Neural cell (in vitro differentiated cells): ENCODE results near the gene CTNNA1.

Experiments used
- EP300 ChIP-seq: fragments of 450-650 bp; conservative IDR thresholded peaks from 2 replicates; pipeline ENCODE4 v1.6.1; 2014; ENCODE audit warnings: antibody characterized with exemption, mild to moderate bottlenecking, moderate library complexity; ENCODE audit not compliant: poor library complexity, severe bottlenecking
- EZH2 ChIP-seq: fragments of 200-600, 300-800 bp; shearing (Covaris generic), sonication (generic); IDR thresholded peaks from 2 replicates; pipeline ENCODE4 v1.6.1; 2014; ENCODE audit warnings: antibody characterized with exemption, low read length, borderline replicate concordance, mild to moderate bottlenecking; ENCODE audit not compliant: insufficient read depth, poor library complexity, severe bottlenecking
- MXI1 ChIP-seq: fragments of 450-650 bp; conservative IDR thresholded peaks from 2 replicates; pipeline ENCODE4 v1.6.1; 2014; ENCODE audit warnings: antibody characterized with exemption, mild to moderate bottlenecking; ENCODE audit not compliant: poor library complexity, severe bottlenecking
- POLR2AphosphoS5 ChIP-seq: IDR thresholded peaks from 2 replicates; pipeline ENCODE4 v1.6.1; 2012
- RAD21 ChIP-seq: fragments of 450-650 bp; conservative IDR thresholded peaks from 2 replicates; pipeline ENCODE4 v1.6.1; 2014; ENCODE audit warnings: antibody characterized with exemption, mild to moderate bottlenecking, moderate library complexity
- SMC3 ChIP-seq: fragments of 450-650 bp; conservative IDR thresholded peaks from 2 replicates; pipeline ENCODE4 v1.6.1; 2014; ENCODE audit warnings: antibody characterized with exemption, mild to moderate bottlenecking, moderate library complexity; ENCODE audit not compliant: poor library complexity
- TF ChIP-seq, protein P1 (sequence below): fragments of 450-650 bp; IDR thresholded peaks from 2 replicates; pipeline ENCODE4 v1.5.1; 2014; ENCODE audit warnings: antibody characterized with exemption, mild to moderate bottlenecking, moderate library complexity; ENCODE audit not compliant: poor library complexity, severe bottlenecking

DNA sequence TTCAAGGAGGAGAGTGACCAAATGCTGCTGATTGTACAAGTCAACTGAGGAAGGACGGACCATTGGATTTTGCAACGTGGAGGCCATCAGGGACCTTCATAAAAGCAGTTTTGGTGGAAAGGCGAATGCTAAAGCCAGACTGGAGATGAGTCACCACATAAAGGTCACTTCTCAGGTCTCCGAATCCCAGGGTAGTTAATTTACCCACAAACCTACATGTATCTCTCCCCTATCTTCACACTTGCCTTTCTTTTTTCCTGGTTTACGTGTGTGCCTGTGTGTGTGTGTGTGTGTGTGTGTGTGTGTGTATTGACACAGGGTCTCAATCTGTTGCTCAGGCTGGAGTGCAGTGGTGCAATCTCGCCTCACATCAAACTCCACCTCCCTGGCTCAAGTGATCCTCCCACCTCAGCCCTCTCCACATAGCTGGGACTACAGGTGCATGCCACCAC is 4.6 kb upstream of the CTNNA1 start:
- TF ChIP-seq EP300 (no peak), POLR2AphosphoS5 (no peak), EZH2 (no peak), RAD21 (no peak), SMC3 (no peak), MXI1 (no peak)
- TF ChIP-seq, protein P1, sequence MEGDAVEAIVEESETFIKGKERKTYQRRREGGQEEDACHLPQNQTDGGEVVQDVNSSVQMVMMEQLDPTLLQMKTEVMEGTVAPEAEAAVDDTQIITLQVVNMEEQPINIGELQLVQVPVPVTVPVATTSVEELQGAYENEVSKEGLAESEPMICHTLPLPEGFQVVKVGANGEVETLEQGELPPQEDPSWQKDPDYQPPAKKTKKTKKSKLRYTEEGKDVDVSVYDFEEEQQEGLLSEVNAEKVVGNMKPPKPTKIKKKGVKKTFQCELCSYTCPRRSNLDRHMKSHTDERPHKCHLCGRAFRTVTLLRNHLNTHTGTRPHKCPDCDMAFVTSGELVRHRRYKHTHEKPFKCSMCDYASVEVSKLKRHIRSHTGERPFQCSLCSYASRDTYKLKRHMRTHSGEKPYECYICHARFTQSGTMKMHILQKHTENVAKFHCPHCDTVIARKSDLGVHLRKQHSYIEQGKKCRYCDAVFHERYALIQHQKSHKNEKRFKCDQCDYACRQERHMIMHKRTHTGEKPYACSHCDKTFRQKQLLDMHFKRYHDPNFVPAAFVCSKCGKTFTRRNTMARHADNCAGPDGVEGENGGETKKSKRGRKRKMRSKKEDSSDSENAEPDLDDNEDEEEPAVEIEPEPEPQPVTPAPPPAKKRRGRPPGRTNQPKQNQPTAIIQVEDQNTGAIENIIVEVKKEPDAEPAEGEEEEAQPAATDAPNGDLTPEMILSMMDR = no peak
